CMK (cell line): ENCODE data around the gene PHF12.

Experiments used
- DNase-seq: peaks from one replicate; pipeline ENCODE4 v3.0.0-alpha.2; 2010; ENCODE audit warnings: low read depth

Gene PHF12

DNA sequence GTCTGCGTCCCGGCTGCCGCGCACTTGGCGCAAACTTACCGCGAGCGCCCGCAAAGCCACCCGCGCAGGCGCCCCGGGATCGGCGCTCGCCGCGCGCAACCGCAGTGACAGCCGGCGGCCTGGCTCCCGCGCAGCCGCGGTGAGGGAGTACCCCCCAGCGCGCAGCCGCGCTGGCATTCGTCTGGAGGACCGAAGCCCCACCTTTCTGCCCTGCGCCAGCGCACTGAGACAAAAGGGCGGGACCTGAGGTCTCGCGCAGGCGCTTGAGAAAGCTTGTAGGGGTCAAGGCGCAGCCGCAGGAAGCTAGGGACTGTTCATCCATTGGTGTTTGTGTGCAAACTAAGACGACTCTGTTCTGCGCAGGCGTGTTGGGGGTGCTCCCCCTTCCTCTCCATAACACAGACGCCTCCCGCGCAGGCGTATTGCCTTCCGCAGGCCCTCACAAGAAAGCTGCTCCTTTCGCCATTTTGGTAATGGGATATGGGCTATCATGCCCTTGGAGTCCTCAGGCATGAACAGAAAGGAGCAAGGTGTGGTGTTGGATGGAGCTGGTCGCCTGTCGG lies at the start of gene PHF12:
Gene PHF12 (minus strand): TSS at position 91 of the 563 bp plus-strand sequence. CDS start 558 bp downstream, outside the sequence.
- peak; percentile 100 for DNase-seq

DNA sequence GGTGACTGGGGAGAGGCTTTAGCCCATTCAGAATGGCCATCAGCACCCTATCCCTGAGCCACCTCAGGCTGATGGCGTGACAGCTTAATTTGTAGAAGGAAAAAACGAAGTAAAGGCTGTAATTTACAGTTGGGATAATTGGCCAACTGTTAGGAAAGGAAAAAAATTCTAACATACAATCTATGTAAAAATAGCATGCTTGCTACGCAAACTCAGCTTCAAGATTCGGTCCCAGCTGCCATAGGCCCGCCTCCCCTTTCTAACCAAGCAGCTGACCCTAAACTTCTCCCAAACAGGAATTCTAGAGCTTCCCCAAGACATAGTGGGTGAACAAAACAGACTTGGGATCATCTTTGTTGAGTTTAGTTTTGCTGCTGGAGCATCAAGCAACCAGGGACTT lies 49.7 kb upstream of the PHF12 start:
- DNase-seq = no peak

DNA sequence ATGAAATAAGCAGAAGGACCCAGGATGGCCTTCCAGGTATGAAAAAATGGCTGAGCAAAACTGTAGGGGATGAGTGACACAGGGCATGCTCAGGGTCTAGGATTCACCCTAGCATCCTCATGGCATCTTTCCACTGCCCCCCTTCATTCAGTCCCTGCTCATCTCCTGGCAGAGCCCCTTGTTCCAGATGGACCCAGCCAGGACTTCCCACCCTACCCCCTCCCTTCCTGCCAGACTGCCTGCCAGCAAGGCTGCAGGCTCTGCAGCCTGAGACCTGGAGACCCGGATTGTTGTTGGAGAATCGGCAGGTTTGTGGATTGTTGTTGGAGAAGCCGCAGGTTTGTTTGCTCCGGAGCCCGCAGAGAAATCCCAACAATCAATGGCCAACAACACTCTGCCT lies 47.9 kb upstream of the PHF12 start:
- no peak for DNase-seq

DNA sequence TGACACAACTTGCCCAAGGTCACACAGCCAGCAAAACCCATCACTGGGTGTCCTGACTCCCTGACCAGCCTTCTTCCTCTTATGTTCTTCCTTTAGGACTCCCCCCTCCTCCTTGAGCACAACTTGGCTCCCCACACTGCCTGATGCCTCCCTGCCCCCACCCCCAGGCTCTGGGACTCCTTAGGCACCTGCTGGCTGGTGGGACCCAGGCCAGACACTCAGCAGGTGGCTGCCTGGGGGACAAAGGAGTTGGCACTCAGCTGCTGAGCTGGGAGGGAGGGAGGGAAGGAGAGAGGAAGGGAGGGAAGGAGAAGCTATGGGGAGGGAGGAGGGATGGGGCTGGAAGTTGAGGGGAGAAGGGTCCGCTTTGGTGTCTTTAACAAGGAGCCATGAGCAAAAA lies 46.5 kb upstream of the PHF12 start:
- DNase-seq = no peak

DNA sequence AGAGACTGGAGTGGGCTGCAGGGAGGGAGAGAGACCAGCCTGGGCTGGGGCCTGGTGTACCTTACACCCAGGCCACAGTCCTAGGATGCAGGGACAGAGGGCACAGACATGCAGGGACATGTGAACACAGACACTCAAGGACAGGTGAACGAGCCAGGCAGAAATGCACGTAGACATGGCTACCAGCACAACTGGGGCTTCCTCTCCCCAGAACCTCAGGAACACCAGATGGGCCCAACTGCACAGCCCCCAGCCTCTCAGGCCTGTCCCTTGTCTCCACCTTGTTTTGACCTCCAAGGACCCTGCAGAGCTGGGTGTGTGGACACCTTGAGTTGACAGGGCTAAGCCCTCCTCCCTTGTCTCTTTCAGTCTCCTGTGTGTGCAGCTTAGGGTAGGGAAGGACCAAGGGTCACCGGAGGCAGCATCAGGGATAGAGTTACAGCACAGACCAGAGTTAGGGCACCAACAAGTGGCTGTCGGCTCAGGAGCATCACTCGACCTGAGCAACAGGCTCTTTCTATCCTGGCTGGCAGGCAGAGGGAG lies 45.3 kb upstream of the PHF12 start:
- no peak for DNase-seq

DNA sequence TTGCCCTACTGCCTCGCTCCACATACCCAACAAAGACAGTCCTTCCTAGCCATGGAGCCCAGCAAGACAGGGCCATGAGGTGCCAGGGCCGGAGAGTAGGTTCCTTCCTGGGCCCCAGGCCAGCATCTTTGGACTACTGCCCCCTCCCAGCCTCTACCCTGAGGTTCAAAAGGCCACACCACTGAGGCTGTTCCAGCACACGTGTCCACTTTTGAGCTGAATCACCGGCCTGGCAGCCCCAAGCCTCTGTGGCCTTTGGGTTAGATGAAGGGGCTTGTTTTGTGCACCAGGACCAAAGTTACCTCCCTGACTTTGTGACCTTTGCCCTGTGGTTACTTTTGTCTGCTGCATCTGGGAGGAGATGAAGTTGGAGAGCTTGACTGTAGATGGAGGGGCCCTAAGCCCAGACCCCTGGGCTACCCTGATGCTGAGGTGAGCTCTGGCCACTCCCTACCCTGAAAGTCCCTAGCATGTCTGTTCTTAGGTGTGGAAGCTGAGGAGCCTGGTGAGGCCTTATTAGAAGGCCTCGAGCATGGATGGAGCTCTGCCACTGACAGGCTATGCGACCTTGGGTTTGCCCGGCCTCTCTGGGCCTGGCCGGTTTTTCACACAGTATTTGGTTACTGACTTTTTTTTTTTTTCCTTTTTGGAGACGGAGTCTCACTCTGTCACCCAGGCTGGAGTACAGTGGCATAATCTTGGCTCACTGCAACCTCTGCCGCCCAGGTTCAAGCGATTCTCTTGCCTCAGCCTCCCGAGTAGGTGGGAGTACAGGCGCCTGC lies 42.5 kb upstream of the PHF12 start:
- no peak for DNase-seq

DNA sequence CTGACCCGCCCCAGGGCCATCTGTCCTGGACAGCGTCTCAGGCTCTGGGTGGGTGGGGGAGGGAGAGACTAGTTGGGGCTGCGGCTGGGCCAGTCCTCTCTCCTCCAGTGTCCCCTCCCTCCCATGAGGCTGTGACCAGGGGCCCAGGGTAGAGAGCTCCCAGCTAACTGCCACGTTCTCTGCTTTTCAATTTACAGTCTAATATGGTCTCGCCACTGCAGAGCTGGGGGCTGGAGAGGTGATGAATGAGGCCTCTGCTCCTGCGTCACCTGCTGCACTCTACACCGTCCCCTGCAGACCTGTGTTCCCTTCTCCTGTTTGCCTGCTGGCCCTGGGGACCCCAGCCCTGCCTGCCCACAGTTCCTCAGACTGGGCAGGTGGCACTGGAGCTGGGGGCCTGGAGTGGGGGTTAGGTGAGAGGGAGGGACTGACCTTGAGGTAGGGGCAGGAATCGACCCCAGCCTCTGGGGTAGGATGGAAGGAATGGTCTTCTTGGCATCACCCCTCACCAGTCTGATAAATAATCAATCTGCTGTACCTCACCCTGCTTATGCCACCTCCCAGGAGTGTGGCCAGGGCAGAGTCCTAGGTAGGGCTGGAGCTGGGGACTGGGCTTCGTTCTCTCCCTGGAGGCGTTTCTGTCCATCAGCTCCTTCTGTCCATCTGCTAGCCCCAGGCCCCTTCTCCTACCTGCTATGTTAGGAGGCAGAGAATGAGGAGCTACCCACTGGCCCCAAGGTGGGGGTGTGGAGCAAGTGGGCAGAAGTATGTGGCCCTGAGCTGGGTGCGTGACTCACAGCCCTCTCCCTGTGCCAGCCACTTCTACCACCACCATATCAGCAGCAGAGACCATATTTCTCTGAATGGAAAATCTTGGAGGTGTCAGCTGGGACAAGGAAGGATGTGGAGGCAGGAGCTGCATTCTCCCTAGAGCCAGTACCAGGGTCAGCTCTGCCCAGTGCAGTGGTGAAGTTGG lies 41.6 kb upstream of the PHF12 start:
- DNase-seq = no peak

DNA sequence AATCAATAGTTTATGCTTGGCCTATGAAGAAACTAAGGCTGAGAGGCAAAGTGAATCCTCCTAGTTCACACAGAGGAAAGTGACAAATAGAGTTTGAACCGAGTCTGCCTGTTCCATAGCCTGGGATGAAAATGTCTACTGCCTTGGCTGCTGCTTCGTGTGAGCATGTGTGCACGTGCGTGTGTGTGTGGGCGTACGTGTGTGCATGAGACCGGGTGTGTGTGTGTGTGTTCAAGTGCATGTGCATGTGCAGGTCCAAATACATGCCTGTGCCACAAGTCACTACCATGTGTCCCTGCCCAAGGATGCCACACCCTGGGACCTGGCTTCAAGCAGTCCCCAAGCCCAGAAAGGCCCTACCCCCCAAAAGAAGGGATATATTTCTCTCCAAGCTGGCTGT lies 40.9 kb upstream of the PHF12 start:
- no peak for DNase-seq

DNA sequence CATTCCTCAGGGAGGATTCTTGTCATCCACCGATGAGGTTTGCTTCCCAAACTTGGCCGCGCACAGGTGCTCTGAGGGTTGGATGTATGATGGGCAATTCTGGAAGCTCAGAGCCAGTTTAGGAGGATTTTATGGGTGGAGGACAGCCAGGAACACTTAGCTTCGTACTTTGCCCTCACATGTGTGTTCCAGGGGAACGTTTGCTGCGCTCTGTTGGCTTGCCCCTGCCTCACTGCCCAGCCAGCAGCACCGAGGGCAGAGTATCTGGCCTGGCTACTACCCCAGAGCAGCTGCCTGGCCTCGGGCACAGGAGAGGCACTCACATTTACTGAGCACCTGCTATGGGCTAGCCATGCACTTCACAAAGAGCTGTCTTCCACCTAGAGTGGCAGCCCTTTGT lies 40.5 kb upstream of the PHF12 start:
- no peak for DNase-seq

DNA sequence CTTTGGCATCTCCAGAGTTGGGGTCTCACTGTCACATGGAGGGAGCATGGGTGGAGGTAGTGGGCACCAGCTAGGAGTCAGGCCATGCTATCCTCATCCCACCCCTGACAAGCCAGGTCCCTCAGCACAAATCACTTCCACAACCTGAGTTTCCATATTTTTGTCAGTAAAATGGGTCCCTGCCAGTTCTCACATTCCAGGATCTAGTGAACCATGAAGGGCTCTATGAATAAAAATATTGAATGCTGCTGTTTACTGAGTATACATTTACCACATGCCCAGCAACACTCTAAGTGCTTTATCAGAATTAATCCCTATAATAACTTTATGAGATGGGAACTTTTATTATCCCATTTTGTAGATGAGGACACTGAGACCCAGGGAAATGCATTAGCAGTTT lies 37.7 kb upstream of the PHF12 start:
- no peak for DNase-seq

DNA sequence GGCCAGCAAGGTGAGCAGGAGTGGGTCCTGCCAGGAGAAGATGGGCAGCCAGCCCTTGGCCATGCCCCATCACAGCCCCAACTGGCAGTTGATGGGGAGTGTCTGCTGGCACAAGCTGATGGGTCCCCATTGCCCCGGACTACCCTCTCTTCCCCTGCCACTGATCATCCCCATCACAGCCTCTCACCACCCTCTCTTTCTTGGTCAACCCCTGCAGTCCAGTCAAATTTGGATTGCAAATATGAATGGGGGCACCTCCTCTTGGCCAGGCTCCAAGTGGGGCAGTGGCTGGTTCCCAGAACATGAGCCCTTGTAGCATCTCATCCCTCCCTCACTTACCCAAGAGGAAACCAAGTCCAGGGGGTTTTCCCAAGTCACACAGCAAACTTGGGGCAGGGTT lies 37.2 kb upstream of the PHF12 start:
- DNase-seq = no peak

DNA sequence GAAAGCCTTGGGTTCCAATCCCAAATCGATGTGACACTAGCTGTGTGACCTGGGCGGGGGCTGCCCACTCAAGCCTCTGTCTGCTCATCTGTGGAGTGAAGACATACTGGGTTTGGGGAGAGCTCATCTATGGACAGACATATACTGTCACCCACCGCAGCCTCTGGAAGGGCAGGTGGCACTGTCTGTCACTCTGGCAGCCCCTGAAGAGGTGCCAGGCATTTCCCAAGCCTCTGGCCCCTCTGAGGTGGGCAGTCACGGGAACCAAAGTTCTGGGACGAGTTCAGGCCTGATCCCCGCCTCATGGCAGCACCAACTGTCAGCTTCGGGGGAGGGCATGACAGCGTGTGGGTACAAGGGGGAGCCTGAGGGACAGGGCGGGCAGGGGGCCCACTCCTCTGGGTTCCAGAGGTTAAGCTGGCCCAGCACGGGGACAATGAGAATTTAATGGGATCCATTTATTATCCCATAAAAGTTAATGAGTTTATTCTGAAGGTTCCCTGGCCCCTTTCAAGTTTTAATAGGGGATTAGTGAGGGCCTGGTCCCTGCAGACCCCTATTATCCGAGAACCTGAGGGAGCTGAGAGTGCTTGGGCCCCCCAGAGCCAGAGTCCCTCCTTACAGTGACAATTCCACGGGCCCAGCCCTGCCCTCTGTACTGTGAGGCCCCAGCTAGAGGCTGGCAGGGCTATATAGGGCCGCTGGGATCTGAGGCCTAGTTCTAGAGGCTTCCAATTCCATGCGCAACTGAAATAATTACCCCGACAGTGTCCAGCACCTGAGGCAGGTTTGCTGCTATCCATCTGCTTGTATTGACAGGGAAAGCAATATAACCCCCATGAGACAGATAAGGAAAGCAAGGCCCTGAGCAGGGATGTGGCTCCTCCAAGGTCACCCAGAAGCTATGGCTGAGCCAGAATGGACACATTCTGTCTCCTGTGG lies 35.7 kb upstream of the PHF12 start:
- DNase-seq = no peak

DNA sequence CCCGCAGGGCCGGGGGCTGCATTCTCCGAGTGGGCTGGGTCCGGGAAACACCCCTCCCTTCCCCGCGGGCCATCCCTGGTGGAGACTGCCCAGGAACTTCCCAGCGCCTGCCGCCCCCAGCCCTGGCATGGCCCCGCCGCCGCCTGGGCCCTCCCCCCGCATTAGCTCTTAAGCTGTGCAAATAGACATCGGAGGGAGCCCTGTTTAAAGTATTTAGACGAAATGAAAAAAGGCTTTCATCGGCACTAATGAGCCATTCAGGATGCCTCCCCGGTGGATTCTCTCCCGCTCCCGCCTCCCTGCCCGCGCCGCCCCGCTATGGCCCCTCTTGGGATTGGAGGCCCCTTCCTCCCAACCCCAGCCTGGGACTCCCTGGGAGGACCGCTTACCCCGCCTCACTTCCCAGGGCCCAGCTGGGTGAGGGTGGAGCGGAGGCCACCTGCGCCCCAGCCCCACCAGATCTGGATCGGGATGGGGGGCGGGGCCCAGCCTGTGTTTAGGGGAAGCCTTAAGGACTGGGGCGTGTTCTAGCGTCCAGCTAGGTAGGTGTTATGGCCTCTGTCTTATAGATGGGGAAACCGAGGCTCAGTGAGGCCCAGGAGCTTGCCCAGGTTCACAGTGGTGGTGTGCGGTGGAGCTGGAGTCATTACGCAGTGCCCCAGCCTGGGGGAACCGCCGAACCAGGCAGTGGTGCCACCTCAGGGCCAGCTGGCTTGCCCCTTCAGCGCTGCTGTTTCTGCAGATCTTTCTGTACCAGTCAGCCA lies 34.8 kb upstream of the PHF12 start:
- no peak for DNase-seq

DNA sequence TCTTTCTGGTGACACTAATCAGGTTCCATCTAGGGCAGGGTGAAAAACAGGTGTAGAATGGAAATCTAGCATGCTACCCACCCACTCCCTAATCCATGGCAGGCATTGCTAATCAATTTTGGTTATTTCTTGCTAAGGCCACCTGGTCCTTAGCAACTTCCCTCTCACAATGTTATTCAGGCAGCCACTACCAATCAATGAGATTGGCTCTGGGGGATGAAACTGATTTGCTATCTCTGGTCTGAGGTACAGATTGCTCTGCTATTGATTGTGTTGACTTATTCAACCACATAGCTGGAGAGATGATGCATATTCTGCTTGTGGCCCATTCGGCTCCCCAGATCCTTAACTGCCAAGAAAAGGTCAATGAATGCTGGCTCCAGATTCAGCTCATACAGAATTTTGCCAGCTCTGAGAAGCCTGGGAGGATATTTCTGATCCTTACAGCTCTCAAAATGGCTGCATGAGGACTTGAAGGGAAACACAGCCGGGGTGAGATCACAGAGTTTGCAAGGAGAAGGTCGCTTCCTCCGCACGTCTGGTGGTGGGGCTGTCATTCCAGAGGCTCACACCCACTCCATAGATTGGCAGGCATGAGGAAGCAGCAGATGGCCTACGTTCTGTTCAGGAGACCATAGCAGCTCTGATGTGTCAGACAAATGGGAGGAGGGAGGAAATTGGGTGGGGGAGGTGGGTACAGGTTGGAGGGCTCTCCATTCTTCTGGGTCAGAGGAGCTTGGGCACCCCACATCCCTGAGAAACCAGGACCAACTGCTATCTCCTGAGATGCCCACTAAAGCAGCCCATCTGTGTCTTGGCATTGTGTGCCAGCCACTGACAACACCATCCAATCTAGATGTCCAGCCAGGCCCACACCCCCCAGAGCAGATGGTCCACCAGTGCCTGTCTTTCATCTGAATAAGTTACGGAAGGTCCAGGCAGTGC lies 32.2 kb upstream of the PHF12 start:
- DNase-seq = no peak

DNA sequence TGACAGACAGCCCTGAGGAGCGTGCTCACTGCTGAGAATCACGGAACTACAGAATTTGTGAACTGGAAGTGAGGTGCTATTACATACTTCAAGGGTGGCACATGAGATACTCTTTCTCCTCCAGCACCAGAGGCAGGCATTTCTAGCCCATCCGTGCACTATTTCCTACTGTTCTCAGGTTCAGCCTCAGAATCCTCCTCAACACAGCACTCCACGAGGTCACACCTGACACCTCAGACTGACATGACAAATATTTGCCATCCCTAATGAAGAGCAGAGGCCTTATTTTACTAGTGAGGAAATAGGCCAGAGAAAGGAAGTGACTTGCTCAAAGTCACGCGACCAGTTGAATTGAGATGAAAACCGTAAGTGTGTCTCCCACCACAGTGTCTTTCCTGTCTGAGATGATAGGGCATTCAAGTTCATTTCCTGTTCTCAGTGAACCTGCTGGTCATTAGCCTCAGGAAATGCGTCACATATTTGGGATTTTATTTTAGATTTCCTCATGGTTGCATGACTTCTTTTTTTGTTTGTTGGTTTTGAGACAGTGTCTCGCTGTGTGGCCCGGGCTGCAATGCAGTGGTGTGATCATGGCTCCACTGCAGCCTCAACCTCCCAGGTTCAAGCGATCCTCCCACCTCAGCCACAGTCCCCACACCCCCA lies 30.9 kb upstream of the PHF12 start:
- DNase-seq = no peak

DNA sequence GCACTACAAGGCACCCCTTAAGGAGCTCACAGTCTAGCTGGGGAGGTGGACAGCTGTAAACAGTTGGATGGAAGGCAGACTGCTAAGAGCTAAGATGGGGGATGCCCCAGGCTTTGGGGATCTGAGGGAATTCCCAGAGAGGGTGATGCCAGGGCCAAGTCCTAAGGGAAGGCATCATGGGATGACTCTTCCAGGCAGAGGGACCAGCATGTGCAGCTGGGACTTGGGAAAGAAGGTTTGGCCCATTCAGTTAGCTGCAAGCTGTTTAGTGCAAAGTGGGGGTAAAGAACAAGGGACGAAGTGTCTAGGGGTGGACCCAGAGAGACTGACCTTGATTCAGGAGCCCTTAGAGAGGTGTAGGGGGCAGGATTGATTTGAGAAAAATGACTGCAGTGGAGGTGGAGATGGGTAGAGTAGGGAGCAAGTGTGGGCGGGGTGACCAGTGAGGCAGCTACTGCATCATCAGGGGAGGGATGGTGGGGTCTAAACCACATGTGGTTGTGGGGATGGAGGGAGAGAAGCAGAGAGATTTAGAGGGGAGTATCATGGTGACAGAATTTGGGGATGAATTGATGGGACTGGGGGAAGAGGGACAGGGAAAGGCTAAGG lies 27.1 kb upstream of the PHF12 start:
- no peak for DNase-seq

DNA sequence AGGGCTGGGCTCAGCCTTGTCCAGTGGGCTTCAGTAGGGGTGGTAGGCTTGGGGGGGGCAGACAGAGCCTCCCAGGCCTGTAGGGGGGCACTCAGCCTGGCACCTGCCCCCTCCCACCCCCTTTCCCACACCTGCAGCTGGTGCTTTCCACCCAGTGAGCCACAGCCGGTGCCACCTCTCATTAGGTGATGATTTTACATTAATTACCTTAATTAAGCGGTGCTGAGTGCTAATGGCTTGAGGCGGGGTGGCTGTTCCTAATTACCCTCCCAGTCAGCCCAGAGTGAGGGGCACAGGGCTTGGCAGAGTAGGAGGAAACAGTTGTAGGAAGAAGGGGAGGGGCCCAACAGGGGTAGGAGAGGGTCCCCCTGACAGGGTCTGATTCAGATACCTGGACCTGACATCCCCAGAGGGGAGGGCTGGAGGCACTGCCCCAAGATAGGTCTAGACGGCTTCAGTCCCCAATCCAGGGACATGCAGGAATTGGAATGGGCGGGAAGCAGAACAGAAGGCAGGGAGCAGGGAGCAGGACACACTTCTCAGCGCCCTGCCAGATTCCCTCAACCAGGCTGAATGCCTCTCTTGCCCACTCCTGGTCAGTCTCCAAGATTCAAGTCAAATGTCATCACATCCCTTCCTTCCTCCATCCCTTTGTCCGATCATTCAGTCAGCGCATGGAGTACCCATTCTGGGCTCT lies 26.5 kb upstream of the PHF12 start:
- no peak for DNase-seq

DNA sequence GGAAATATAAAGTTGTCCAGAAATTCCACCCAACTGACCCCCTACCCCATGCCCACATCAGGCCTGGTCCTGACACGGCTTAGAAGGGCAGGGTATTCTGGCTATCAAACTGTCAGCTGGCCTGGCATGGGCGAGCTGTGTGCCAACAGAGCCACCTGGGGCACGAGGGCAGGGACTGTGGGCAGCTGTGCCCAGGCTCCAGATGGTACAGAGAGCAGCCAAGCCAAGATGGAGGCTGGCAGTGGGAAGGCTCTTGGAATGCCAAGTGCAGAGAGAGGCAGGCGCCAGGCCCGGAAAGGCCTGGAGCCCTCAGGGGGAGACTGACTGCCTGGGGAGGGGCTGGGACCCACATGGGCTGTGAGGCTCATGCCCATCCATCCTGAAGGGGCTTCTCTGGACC lies 24.3 kb upstream of the PHF12 start:
- DNase-seq = no peak
